Ovary (tissue), 3 donors: ENCODE results near the gene WDR73.

Experiments used
- EP300 ChIP-seq: sonication (generic); formaldehyde crosslinking; IDR thresholded peaks from one replicate; pipeline ENCODE4 v1.6.1; 2017; ENCODE audit warnings: antibody characterized with exemption
- POLR2A ChIP-seq: fragments of 450-650 bp; IDR thresholded peaks from one replicate; pipeline ENCODE4 v1.6.1; 2017; ENCODE audit warnings: antibody characterized with exemption, mild to moderate bottlenecking, moderate library complexity
- TF ChIP-seq, protein P1 (sequence below), 3 donors: fragments of 450-650 bp in 2 of 3; fragments of 200-600 bp in 1 of 3; IDR thresholded peaks; one replicate each; pipeline versions ENCODE4 v1.5.1 to v1.8.0; 2016 to 2022; ENCODE audit warnings: antibody characterized with exemption in 3 of 3, mild to moderate bottlenecking in 1 of 3
- donor health status: DM: no; HTN: no; CAD: no.

DNA sequence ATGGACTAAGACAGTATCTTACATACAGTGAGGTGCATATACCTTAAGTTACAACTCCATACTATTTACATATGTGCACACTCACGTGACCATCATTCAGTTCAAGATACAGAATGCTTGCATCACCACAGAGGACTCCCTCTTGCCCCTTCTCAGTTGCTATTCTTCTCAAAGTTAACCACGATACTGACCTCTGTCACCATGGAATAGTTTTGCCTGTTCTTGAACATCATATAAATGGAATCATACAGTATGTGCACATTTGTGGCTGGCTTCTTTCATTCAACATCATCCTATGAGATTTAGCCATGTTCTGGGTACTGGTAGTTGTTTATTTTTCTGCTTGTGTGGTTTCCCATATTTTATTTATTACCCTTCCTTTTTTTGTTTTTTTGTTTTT, 63.7 kb downstream of the WDR73 start:
- TF ChIP-seq, protein P1, sequence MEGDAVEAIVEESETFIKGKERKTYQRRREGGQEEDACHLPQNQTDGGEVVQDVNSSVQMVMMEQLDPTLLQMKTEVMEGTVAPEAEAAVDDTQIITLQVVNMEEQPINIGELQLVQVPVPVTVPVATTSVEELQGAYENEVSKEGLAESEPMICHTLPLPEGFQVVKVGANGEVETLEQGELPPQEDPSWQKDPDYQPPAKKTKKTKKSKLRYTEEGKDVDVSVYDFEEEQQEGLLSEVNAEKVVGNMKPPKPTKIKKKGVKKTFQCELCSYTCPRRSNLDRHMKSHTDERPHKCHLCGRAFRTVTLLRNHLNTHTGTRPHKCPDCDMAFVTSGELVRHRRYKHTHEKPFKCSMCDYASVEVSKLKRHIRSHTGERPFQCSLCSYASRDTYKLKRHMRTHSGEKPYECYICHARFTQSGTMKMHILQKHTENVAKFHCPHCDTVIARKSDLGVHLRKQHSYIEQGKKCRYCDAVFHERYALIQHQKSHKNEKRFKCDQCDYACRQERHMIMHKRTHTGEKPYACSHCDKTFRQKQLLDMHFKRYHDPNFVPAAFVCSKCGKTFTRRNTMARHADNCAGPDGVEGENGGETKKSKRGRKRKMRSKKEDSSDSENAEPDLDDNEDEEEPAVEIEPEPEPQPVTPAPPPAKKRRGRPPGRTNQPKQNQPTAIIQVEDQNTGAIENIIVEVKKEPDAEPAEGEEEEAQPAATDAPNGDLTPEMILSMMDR (IDR thresholded peaks at IDR 0.05): no peak
- no peak for TF ChIP-seq POLR2A
- no peak for TF ChIP-seq EP300
